GM19372 (cell line): ENCODE results near the gene C5AR1.
"Not testable (repeated sequence)": the region's sequence is repeated elsewhere in the genome, so short reads cannot be mapped to it uniquely, and the experiment has no call there.

ENCODE experiments used
- ATAC-seq: cut with Tn5 transposase; IDR thresholded peaks from one replicate; pipeline ENCODE4 v1.9.1; 2021; ENCODE audit warnings: mild to moderate bottlenecking, low read depth, moderate library complexity; ENCODE audit not compliant: unreplicated experiment

C5AR1 gene

DNA sequence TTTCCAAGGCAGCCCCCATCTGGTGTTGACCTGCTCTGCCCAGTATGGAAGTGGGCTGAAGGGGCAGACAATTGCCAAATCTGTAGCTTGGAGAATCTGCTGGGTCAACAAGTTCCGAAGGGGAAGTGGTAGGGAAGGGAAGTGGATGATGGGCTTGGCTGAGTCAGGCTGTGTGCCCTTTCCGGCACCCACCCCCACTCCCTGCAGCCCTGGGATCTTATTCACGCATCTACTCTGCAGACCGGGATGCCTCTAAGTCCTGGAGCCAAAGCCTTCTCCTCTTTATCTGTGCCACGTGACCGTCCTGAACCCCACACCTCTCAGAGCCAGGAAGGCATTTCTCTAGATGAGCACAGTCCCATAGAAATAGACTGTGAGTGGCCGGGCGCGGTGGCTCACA is 14.8 kb downstream of the C5AR1 start:
- ATAC-seq = no peak

DNA sequence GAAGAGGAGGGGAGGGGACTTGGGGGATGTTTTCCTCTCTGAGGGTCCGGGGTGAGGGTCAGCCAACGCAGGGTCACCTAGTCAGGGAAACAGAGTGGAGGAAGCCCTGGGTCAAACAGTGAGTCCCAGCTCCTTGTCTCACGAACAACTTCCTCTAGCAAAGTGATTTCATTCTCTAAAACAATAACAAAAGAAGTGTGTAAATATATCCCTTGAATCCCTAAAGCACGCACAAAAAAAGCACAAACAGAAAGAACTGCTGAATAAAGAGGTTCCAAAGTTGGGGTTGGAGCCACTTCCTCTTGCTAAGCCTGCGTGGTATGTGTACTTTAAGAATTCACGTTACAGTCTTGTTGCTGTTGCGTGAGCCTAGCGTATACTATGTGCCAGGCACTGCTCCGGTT is 20.8 kb downstream of the C5AR1 start:
- ATAC-seq = no peak

DNA sequence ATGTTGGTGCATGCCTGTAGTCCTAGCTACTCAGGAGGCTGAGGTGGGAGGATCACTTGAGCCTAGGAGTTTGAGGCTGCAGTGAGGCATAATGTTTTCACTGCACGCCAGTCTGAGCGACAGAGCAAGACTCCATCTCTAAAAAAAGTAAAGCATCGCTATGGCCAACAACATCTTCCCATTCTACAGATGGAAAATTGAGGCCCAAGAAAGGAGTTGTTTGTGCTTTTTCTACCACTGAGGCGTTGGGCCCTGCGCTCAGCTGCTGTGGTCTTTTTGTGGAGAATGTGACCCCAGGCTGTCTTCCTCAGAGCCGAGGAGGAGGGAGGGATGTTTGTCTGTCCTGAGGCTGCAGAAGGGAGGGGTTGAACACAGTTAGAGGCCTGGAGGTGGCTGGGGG is 21.8 kb downstream of the C5AR1 start:
- no peak for ATAC-seq

DNA sequence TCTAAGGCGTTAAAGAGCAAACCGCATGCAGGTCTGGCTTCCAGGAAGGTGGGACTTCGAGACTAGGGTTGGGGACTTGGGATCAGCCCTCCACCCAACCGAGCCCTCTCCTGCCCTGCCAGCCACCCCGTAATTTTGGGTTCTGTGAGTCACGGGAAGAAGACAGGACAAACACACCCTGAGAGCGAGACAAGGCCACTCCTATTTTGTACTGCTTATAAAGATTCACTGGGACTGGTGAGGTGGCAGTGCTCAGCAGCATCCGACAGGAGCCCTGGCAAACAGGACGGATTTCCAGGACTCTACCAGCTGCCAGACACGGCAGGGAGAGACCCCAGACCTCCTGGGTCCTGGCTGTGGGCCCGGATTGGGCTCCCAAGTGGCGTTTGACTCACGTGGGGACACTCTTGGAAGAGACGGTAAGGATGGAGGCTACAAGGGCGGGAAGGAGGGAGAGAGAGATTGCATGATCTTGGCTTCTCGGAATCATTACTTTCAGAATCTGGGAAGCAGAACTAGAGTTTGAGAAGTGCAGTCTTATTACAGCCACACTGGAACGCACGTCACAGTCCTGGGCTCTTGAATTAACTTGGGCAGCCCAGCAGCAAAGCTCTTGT is 22.4 kb downstream of the C5AR1 start, which contains the start of gene C5AR2:
Gene C5AR2 (plus strand): TSS at position 245 of the 617 bp plus-strand sequence. CDS start 8,625 bp downstream, outside the sequence.
- ATAC-seq = no peak

GRCh38 chr19:47336765-47337718 is 27.4 kb downstream of the C5AR1 start:
- ATAC-seq = not testable (repeated sequence)

GRCh38 chr19:47339196-47339880 is 29.7 kb downstream of the C5AR1 start:
- ATAC-seq = no peak

DNA sequence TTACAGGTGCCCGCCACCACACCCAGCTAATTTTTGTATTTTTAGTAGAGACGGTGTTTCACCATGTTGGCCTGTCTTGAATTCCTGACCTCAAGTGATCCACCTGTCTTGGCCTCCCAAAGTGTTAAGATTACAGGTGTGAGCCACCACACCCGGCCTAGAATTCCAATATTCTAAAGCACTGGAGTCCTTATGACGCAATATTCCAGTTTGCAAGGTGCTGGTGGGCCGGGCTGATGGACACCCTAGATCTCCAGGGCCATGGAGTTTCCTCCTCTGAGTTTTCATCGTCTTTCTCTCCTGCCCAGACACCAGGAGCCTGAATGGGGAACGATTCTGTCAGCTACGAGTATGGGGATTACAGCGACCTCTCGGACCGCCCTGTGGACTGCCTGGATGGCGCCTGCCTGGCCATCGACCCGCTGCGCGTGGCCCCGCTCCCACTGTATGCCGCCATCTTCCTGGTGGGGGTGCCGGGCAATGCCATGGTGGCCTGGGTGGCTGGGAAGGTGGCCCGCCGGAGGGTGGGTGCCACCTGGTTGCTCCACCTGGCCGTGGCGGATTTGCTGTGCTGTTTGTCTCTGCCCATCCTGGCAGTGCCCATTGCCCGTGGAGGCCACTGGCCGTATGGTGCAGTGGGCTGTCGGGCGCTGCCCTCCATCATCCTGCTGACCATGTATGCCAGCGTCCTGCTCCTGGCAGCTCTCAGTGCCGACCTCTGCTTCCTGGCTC is 31.0 kb downstream of the C5AR1 start:
- ATAC-seq = no peak

DNA sequence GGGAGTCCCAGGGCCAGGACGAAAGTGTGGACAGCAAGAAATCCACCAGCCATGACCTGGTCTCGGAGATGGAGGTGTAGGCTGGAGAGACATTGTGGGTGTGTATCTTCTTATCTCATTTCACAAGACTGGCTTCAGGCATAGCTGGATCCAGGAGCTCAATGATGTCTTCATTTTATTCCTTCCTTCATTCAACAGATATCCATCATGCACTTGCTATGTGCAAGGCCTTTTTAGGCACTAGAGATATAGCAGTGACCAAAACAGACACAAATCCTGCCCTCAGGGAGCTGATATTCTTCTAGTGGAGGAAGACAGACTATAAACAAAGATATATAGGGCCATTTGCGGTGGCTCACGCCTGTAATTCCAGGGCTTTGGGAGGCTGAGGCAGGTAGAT is 32.1 kb downstream of the C5AR1 start:
- ATAC-seq = no peak

DNA sequence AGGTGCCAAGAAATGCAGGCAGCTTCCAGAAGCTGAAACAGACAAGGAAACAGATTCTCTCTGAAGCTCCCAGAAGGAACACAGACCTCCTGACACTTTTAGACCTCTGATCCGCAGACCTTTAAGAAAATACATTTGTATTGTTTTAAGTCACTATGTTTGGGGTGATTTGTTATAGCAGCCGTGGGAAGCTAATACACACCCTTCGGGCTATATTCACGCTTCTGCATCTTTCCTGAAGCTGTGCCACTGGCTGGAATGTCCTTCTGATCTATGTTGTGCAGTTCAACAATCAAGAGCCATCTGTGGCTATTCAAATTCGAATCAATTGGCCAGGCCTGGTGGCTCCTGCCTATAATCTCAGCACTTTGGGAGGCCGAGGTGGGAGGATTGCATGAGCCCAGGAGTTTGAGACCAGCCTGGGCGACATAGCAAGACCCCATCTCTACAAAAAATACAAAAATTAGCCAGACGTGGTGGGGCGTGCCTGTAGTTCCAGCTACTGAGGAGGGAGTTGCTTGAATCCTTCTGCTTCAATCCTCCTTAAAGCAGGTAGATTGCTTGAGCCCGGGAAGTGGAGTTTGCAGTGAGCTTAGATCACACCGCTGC is 33.6 kb downstream of the C5AR1 start:
- ATAC-seq = no peak

DNA sequence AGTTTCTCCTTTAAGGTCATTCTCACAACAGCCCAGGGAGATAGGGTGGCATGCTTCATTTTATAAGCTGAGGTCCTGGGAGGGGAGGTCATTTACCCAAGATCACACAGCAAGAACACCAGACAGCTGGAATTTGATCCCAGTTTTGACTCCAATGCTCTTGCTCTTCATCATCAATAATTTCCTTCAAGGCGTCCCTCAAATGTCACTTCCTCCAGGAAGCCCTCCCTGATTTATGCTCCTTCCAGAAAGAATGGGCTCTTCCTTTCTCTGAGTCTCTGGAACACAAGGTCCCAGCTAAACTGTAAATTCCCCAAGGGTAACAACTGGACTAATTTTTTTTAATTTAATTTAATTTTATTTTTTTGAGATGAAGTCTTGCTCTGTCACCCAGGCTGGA is 34.8 kb downstream of the C5AR1 start:
- ATAC-seq = no peak

- ATAC-seq = not testable (repeated sequence)
Observed at GRCh38 chr19:47346024-47346423, 36.4 kb downstream of the C5AR1 start.

DNA sequence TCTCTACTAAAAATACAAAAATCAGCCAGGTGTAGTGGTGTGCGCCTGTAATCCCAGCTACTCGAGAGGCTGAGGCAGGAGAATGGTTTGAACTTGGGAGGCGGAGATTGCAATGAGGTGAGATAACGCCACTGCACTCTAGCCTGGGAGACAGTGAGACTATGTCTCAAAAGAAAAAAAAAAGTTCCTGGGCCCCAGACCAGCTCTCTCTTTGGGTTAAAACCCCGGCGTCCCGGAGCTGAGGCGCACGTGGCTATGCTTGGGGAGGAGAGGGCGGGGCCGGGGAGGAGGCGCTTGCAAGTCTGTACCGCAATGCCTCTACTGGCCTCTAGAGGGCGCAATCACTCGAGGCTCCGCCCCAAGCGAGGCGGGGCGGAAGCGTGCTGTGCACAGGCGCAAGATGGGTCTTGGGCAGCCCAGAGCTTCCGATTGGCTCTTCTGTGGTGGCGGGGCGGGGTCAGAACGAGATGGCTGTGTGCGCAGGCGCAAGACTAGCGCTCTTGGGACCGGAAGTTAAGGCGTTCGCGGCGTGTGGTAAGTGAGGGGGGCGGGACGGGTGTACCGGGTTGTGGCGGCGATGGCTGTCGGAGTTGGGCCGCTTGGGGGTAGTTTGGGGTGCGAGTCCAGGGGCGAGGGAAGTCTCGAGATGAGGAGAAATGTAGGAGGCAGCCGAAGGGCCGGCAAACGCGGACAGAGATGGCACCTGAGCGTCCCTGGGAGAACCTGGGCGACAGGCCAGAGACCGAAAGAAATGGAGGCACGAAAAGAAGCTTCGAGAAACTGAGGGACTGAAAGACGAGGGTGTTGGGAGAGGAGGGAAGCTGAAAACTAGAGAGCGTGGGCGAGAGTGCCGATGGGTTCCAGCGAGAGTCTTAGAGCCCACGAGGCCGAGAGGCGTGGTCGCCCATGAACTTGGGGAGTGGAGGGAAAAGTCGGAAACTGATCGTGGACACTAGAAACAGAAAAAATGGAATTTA is 39.4 kb downstream of the C5AR1 start, which contains the start of gene DHX34:
Gene DHX34 (plus strand): TSS at position 497 of the 977 bp plus-strand sequence. CDS start 3,716 bp downstream, outside the sequence.
- ATAC-seq = peak; percentile 95

GRCh38 chr19:47350630-47351029 is 41.0 kb downstream of the C5AR1 start:
- ATAC-seq = no peak

DNA sequence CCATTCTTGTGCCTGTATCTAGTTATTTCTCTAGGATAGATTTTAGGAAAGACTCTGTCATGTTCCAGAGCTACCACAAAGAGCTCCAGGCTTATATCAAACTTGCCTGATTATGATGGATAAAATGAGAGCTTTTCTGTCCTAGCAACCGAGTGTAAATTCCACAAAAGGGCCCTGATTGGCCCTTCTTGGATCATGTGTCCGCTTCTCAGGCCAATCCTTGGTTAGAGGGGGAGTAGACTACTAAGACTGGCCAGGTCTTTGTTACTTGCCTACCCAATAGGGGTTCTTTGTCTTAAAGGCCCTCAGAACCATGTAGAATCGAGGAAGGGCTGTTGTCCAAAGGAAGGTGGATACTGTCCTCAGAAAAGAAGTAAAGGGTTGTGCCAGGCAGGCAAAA is 41.9 kb downstream of the C5AR1 start:
- ATAC-seq = no peak

GRCh38 chr19:47352095-47352494 is 42.4 kb downstream of the C5AR1 start:
- ATAC-seq = no peak

DNA sequence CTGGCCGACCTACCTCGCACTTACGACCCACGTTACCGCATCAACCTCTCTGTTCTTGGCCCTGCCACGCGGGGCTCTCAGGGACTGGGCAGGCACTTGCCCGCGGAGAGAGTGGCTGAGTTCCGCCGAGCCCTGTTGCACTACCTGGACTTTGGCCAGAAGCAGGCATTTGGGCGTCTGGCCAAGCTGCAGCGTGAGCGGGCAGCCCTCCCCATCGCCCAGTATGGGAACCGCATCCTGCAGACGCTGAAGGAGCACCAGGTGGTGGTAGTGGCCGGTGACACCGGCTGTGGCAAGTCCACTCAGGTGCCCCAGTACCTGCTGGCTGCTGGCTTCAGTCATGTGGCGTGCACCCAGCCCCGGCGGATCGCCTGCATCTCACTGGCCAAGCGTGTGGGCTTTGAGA is 43.6 kb downstream of the C5AR1 start:
- no peak for ATAC-seq

DNA sequence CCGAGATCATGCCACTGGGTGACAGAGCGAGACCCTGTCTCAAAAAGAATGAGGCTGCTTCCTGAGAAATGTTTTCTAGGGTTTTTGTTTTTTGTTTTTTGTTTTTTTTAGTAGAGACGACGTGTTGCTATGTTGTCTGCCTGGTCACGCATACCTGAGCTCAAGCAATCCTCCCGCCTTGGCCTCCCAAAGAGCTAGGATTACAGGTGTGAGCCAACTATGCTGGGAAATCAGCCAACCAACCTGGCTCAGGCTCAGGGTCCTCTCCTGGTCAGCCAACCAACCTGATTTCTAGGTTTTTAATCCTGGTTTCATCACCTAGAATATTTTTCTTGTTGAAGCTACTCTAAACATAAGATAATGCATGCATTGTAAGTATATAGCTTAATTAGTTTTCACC is 47.2 kb downstream of the C5AR1 start:
- no peak for ATAC-seq

GRCh38 chr19:47357788-47358680 is 48.4 kb downstream of the C5AR1 start:
- no peak for ATAC-seq
